IMR-90 (cell line): ENCODE measurements around the gene IMMT. TPM values are rescaled to one million over a fixed set of nuclear protein-coding genes. Genes with fewer than 3 reads are reported as not detected.

Experiments used
- ATAC-seq: fragments of 200-7000 bp; cut with Tn5 transposase; 2 replicates; pipeline ENCODE4 v1.9.1; 2020; ENCODE audit warnings: low read depth, mild to moderate bottlenecking, moderate library complexity
- BruUV-seq: library from RNA; stranded (reverse); fragments of 400-500 nt; replicated peaks from 2 replicates; lab custom pipeline; 2021; lab: Mats Ljungman, UMichigan
- CTCF ChIA-PET: fragments of 300-600 bp; formaldehyde crosslinking; extraction: SDS; loops from one replicate; lab custom pipeline; 2021; ENCODE audit warnings: antibody characterized with exemption; lab: Yijun Ruan, JAX
- POLR2A ChIA-PET: fragments of 300-600 bp; sonication (Branson Sonifier 250); formaldehyde crosslinking; loops from one replicate; lab custom pipeline; 2022; ENCODE audit warnings: antibody characterized with exemption; ENCODE audit not compliant: unreplicated experiment; lab: Charles Lee
- DNase-seq: peaks from one replicate; pipeline ENCODE4 v3.0.0; 2013
- H2AFZ ChIP-seq: replicated peaks from 2 replicates; pipeline ENCODE3; 2013; ENCODE audit warnings: low read length, mild to moderate bottlenecking; ENCODE audit not compliant: poor library complexity
- H2AK5ac ChIP-seq: 2 replicates; pipeline ENCODE4 v1.6.1; 2013; ENCODE audit warnings: low read depth, low read length, inconsistent platforms
- H2AK9ac ChIP-seq: replicated peaks from 2 replicates; pipeline ENCODE3; 2013; ENCODE audit warnings: mild to moderate bottlenecking, low read depth, low read length, moderate library complexity; ENCODE audit not compliant: poor library complexity
- H2BK120ac ChIP-seq: 2 replicates; pipeline ENCODE4 v1.6.1; 2013; ENCODE audit warnings: low read depth, low read length, inconsistent platforms
- H2BK15ac ChIP-seq: 3 replicates; pipeline ENCODE4 v1.6.1; 2013; ENCODE audit warnings: low read depth, low read length, inconsistent platforms
- H2BK20ac ChIP-seq: 2 replicates; pipeline ENCODE4 v1.6.1; 2013; ENCODE audit warnings: low read depth, mild to moderate bottlenecking, inconsistent platforms, low read length, moderate library complexity
- H2BK5ac ChIP-seq: 2 replicates; pipeline ENCODE4 v1.6.1; 2013; ENCODE audit warnings: mild to moderate bottlenecking, low read depth, low read length, inconsistent platforms; ENCODE audit not compliant: poor library complexity, severe bottlenecking
- H3K14ac ChIP-seq: replicated peaks from 2 replicates; pipeline ENCODE4 v1.6.1; 2013; ENCODE audit warnings: low read depth, low read length, inconsistent platforms
- H3K18ac ChIP-seq: 2 replicates; pipeline ENCODE4 v1.6.1; 2013; ENCODE audit warnings: low read depth, low read length, control low read depth
- H3K23ac ChIP-seq: 2 replicates; pipeline ENCODE4 v1.6.1; 2013; ENCODE audit warnings: low read depth, low read length, inconsistent platforms
- H3K27ac ChIP-seq: 2 replicates; pipeline ENCODE4 v1.5.1; 2013; ENCODE audit warnings: mild to moderate bottlenecking, control low read depth, low read length; ENCODE audit not compliant: insufficient read depth
- H3K27me3 ChIP-seq: 2 replicates; pipeline ENCODE4 v1.6.1; 2013; ENCODE audit warnings: low read length; ENCODE audit not compliant: control insufficient read depth, insufficient read depth
- H3K36me3 ChIP-seq: 2 replicates; pipeline ENCODE4 v1.6.1; 2013; ENCODE audit warnings: low read length, mixed read lengths; ENCODE audit not compliant: control insufficient read depth, insufficient read depth
- H3K4ac ChIP-seq: 2 replicates; pipeline ENCODE4 v1.6.1; 2013; ENCODE audit warnings: low read depth, low read length, inconsistent platforms
- H3K4me1 ChIP-seq: 2 replicates; pipeline ENCODE4 v1.6.1; 2013; ENCODE audit warnings: low read length, mixed read lengths; ENCODE audit not compliant: control insufficient read depth, insufficient read depth
- H3K4me2 ChIP-seq: 2 replicates; pipeline ENCODE4 v1.6.1; 2013; ENCODE audit warnings: low read depth, mild to moderate bottlenecking, control low read depth, low read length, moderate library complexity
- H3K4me3 ChIP-seq: 2 replicates; pipeline ENCODE4 v1.5.1; 2013; ENCODE audit warnings: low read depth, mild to moderate bottlenecking, control low read depth, low read length, moderate library complexity; ENCODE audit not compliant: insufficient read depth
- H3K56ac ChIP-seq: 2 replicates; pipeline ENCODE4 v1.6.1; 2013; ENCODE audit warnings: low read length, inconsistent platforms; ENCODE audit not compliant: insufficient read depth; ENCODE audit errors: extremely low read depth
- H3K79me1 ChIP-seq, 2 experiments: 2 replicates each; pipeline ENCODE4 v1.6.1; 2013; ENCODE audit warnings: low read length in 2 of 2, inconsistent platforms in 1 of 2, low read depth in 1 of 2
- H3K9ac ChIP-seq: 2 replicates; pipeline ENCODE4 v1.6.1; 2013; ENCODE audit warnings: low read depth, low read length, control low read depth
- H3K9me1 ChIP-seq: 2 replicates; pipeline ENCODE4 v1.6.1; 2013; ENCODE audit warnings: low read length, inconsistent platforms; ENCODE audit not compliant: insufficient read depth
- H3K9me3 ChIP-seq: 2 replicates; pipeline ENCODE4 v1.6.1; 2013; ENCODE audit warnings: low read length; ENCODE audit not compliant: control insufficient read depth, insufficient read depth
- H4K20me1 ChIP-seq: 2 replicates; pipeline ENCODE4 v1.6.1; 2013; ENCODE audit warnings: low read length, inconsistent platforms; ENCODE audit not compliant: insufficient read depth
- H4K5ac ChIP-seq: 2 replicates; pipeline ENCODE4 v1.6.1; 2013; ENCODE audit warnings: mild to moderate bottlenecking, low read depth, low read length, control low read depth
- H4K8ac ChIP-seq, 2 experiments: 2 replicates each; pipeline ENCODE4 v1.6.1; 2013; ENCODE audit warnings: low read depth in 2 of 2, low read length in 2 of 2, control low read depth in 1 of 2, inconsistent platforms in 1 of 2
- H4K91ac ChIP-seq: 2 replicates; pipeline ENCODE4 v1.6.1; 2013; ENCODE audit warnings: low read depth, low read length, inconsistent platforms; ENCODE audit not compliant: insufficient read depth
- BHLHE40 ChIP-seq: fragments of 150-350 bp; IDR thresholded peaks from 2 replicates; pipeline ENCODE4 v1.6.1; 2016; ENCODE audit warnings: mild to moderate bottlenecking, low read depth, low read length
- CHD1 ChIP-seq: IDR thresholded peaks from 2 replicates; pipeline ENCODE4 v1.6.1; 2012; ENCODE audit warnings: low read depth, low read length, improper control_type of control experiment
- CTCF ChIP-seq: conservative IDR thresholded peaks from 2 replicates; pipeline ENCODE4 v1.5.1; 2012; ENCODE audit warnings: mild to moderate bottlenecking, low read depth, low read length, improper control_type of control experiment
- MAFK ChIP-seq: IDR thresholded peaks from 2 replicates; pipeline ENCODE4 v1.6.1; 2012; ENCODE audit warnings: low read depth, low read length, improper control_type of control experiment
- MXI1 ChIP-seq: IDR thresholded peaks from 2 replicates; pipeline ENCODE4 v1.6.1; 2012; ENCODE audit warnings: low read depth, mild to moderate bottlenecking, low read length, moderate library complexity, borderline replicate concordance
- NFE2L2 ChIP-seq: fragments of 150-350 bp; IDR thresholded peaks from 2 replicates; pipeline ENCODE4 v1.6.1; 2016; ENCODE audit warnings: low read depth, mild to moderate bottlenecking, low read length
- RFX5 ChIP-seq: IDR thresholded peaks from 2 replicates; pipeline ENCODE4 v1.8.0; 2012; ENCODE audit warnings: low read depth, mild to moderate bottlenecking, low read length, moderate library complexity
- WGBS, 2 experiments: methylation state at CpG; one replicate each; pipeline versions ENCODE4 v1.1.5 to v1.1.7; 2013; ENCODE audit warnings: missing lambda C conversion rate in 2 of 2; ENCODE audit not compliant: insufficient read length in 1 of 2; ENCODE audit errors: extremely low coverage in 2 of 2; 5-methylcytosine and 5-hydroxymethylcytosine counted together
- dilution Hi-C: fragments of 300-500 bp; cut with HindIII; formaldehyde crosslinking; loops from one replicate; pipeline ENCODE4 v1.14.3; 2018; ENCODE audit warnings: low sequenced_read_pairs; ENCODE audit not compliant: unreplicated experiment
- in situ Hi-C: fragments of 300-500 bp; cut with MboI; formaldehyde crosslinking; loops from 3 replicates; pipeline ENCODE4 v1.14.3; 2019; ENCODE audit warnings: low sequenced_read_pairs, inconsistent platforms, mixed read lengths
- intact Hi-C: fragments of 100-400 bp; cut with micrococcal nuclease; formaldehyde crosslinking; loops from 2 replicates; pipeline ENCODE4 v1.10.0; 2022
- polyA plus RNA-seq, 3 experiments: library from polyadenylated mRNA; depleted of rRNA; stranded (reverse); fragments of >200 nt; gene quantifications; 2 replicates each; pipeline ENCODE4 v1.2.3, GENCODE V29; 2012; ENCODE audit warnings: low replicate concordance in 1 of 3
- total RNA-seq: library from RNA; depleted of rRNA; stranded (reverse); fragments of >200 nt; gene quantifications from 2 replicates; pipeline ENCODE4 v1.2.3, GENCODE V29; 2012

The IMMT gene
- total and polyA plus RNA-seq, 2 of the 4 experiments (the other 2 are of a cell fraction), result 50.5 to 87.3 TPM

GRCh38 chr2:86118130-86118529 lies 77.1 kb downstream of the IMMT start:
- H3K14ac ChIP-seq, result no peak overlapping the region
- H2AK9ac ChIP-seq, result no peak overlapping the region
- POLR2A ChIA-PET, result no interaction called here
- no peak overlapping the region for H3K18ac ChIP-seq
- no peak overlapping the region for H3K23ac ChIP-seq
- intact Hi-C loops, result loop anchor here (5.0 kb wide), 1 partner anchor 39 kb away; no protein-coding TSS in a partner anchor
- BruUV-seq, result no TSS peak
- H3K4ac ChIP-seq, result no peak overlapping the region
- no peaks in the 10 kb centered on the region for H3K27me3 ChIP-seq
- no peak overlapping the region for H2BK15ac ChIP-seq
- TF ChIP-seq NFE2L2 (no peak), BHLHE40 (no peak), CHD1 (no peak), MAFK (no peak), CTCF (no peak), MXI1 (no peak), RFX5 (no peak)
- H3K4me2 ChIP-seq, result no peak overlapping the region
- H3K36me3 ChIP-seq, result peaks cover 53% of the 10 kb centered on the region
- H4K20me1 ChIP-seq, result peaks cover 6% of the 10 kb centered on the region; the same call in 1 of the 2 replicates
- H3K79me1 ChIP-seq, result peaks cover 27 to 38% of the 10 kb centered on the region in 2 experiments
- in situ Hi-C loops, result no loop called here
- H3K9me1 ChIP-seq, result peaks cover 13% of the 10 kb centered on the region
- no peak overlapping the region for H4K5ac ChIP-seq
- H2BK5ac ChIP-seq, result no peak overlapping the region
- no peak overlapping the region for H3K27ac ChIP-seq
- H3K56ac ChIP-seq, result no peak overlapping the region
- ATAC-seq (no peak), DNase-seq (no peak)
- no peak overlapping the region for H2AFZ ChIP-seq
- no peak overlapping the region for H4K91ac ChIP-seq
- H3K4me1 ChIP-seq, result peaks cover 5% of the 10 kb centered on the region
- no peak overlapping the region for H4K8ac ChIP-seq
- H2AK5ac ChIP-seq, result no peak overlapping the region
- dilution Hi-C loops, result no loop called here
- H3K9ac ChIP-seq, result no peak overlapping the region
- WGBS, 2 experiments, result no CpG with 5 or more reads among the region's 2 CpGs
- H3K9me3 ChIP-seq, result no peaks in the 10 kb centered on the region
- CTCF ChIA-PET, result no interaction called here
- no peak overlapping the region for H2BK120ac ChIP-seq
- no peak overlapping the region for H2BK20ac ChIP-seq
- no peak overlapping the region for H3K4me3 ChIP-seq
